GM13977 (cell line): ENCODE results near the gene SEMA3B.

Experiments
- DNase-seq: peaks from one replicate; pipeline ENCODE4 v3.0.0; 2012; ENCODE audit warnings: low spot score
- CTCF ChIP-seq: IDR thresholded peaks from 2 replicates; pipeline ENCODE4 v1.5.1; 2012; ENCODE audit warnings: mild to moderate bottlenecking, control low read depth; ENCODE audit not compliant: insufficient read depth; ENCODE audit errors: extremely low read depth, missing control alignments
- in situ Hi-C: fragments of 300-500 bp; cut with MboI; formaldehyde crosslinking; loops from one replicate; pipeline ENCODE4 v1.12.0; 2022; ENCODE audit warnings: low sequenced_read_pairs, low pct_unique_long_range_greater_than_20kb, mixed read lengths, inconsistent platforms; ENCODE audit not compliant: unreplicated experiment

The SEMA3B gene

GRCh38 chr3:50248387-50248786 is 20.6 kb upstream of the SEMA3B start:
- TF ChIP-seq CTCF: no peak
- no peak for DNase-seq
- in situ Hi-C loops: no loop called here

- no peak for DNase-seq
- TF ChIP-seq CTCF: no peak
- in situ Hi-C loops: no loop called here
These were observed 19.5 kb upstream of the SEMA3B start for GRCh38 chr3:50249457-50249856.

- in situ Hi-C loops: no loop called here
- no peak for DNase-seq
- no peak for TF ChIP-seq CTCF
These were observed 18.4 kb upstream of the SEMA3B start for GRCh38 chr3:50250514-50250913.

- no peak for TF ChIP-seq CTCF
- no peak for DNase-seq
- in situ Hi-C loops: no loop called here
These were observed 17.7 kb upstream of the SEMA3B start for GRCh38 chr3:50251220-50251619.

GRCh38 chr3:50254577-50255250 is 14.2 kb upstream of the SEMA3B start:
- DNase-seq: no peak
- TF ChIP-seq CTCF: no peak
- in situ Hi-C loops: no loop called here

GRCh38 chr3:50255251-50255615 is 13.7 kb upstream of the SEMA3B start:
- in situ Hi-C loops: no loop called here
- DNase-seq: no peak
- TF ChIP-seq CTCF: no peak
